NCI-H69 (cell line): ENCODE data around the gene FARP1.

Experiments used
- DNase-seq: peaks from one replicate; lab custom pipeline; 2025; lab: John Stamatoyannopoulos, UW

Gene FARP1

GRCh38 chr13:98203646-98204326 is 60.9 kb downstream of the FARP1 start:
- DNase-seq, result no peak

GRCh38 chr13:98204546-98204945 is 61.7 kb downstream of the FARP1 start:
- no peak for DNase-seq

DNA sequence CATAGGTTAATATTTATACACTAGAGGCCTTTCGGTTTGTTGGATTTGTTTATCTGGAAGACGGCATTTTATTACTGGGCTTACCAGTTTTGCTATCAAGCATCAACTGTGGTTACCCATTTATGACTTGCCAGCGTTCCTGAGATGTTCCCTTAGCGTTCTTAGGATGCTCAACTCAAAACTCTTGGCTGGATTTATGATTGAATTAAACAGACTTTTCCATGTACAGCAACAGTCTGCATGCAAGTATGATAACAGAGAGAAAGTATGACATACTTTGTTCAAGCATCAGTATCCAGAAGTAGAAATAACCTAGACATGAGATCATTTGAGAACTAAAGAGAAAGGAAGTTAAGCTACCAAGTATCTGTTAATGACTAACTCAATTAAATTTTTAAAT is 64.1 kb downstream of the FARP1 start:
- DNase-seq, result no peak

DNA sequence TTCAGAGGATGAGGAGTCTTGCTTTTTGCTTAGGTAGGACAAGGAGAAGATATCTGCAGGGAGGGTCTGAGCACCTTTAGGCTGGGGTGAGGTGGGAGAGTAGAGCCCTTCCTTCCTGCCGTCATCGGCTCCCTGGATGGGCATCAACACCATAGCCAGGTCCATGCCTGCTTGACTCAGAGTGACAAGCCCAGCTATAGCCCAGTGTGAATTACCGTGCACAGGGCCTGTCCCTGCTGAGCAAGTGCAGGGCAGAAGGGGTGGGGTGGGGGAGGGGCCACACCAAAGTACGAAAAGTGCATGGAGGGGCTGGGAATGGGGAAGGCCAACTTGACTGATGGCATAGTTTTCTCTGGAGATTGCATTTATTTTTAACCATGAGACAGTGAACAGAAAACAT is 64.5 kb downstream of the FARP1 start:
- no peak for DNase-seq

DNA sequence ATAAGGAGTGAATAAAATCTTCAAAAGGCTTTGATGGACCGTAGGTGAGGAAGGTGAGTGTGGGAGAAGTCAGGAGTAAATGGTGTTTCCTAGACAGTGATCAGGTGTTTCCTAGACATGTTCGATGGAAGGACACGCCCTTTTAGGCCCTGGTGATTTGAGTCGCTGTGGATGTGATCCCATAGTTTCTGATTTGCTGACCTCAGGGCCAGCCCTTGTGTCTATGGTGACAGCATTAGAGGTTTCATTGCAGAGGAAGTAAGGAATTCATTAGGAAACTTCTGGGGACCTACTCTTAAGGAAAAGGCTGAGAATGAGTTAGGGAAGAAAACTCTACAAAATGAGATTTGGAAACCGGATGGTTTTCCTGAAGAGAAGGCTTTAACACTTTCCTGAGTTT is 65.7 kb downstream of the FARP1 start:
- DNase-seq, result no peak

DNA sequence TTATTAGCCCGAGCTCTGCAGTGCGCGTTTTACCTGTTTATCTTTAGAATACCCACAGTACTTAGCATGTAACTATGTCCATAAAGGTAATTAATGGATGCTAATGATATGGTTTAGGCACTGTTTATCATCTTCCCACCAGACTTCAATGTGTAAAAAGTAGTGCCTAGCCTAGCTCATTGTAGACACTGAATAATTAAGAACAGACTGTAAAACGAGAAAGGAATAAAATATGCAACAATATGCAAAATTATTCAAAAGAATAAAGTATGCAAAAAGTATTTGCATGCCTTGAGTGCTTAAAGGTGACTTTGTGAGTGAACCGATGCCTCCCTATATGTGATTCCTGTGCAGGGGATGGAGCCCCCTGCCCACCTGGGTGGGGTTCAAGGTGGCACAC is 69.9 kb downstream of the FARP1 start:
- peak; percentile 23 for DNase-seq

GRCh38 chr13:98213354-98213753 is 70.5 kb downstream of the FARP1 start:
- no peak for DNase-seq

DNA sequence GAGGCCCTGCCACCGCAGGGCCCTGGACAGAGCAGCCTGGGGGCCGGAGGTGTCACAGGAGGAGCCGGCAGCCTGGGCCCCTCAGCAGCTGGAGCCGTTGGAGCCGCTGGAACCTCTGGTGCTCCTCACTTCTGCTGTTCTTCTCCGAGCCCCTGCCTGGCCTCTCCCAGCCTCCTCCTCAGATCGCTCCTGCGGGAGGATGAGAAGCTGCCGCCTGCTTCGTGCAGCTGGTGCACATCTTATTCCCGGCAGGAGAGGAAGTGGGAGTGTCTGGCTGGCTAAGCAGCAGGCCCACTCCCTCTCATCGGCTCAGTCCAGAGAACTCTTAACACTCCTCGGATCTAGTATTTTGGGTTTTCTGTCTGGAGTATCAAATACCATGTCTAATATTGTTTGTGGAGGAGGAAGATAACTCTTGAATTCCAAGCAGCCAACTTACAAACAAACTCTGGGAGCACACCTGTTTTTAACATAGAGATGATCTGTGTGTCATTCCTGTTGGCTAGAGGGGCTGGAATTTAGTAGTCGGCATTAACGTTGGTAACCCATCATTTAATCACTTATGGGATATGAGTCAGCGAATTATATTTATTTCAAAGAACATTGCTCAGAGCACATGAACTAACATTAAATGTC is 71.2 kb downstream of the FARP1 start:
- DNase-seq, result peak; percentile 63

DNA sequence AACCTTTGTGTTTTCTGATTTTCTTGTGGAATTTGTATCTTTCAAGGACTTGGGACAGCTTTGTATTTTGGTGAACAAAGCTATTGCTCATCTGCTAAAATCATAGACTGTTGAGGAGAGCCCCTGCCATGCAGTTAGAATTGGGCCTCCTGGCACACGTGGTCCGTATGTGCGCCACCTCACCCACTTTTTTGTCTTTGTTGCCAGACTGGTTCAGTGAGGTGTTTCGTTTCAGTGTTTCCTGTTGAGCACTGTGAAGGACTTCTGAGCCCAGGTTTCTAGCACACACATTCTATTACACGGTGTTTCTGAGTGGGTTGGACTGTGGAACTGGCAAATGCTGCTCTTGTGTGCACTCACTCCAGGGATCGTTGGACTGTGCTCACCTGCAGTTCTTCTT is 71.8 kb downstream of the FARP1 start:
- DNase-seq, result no peak

DNA sequence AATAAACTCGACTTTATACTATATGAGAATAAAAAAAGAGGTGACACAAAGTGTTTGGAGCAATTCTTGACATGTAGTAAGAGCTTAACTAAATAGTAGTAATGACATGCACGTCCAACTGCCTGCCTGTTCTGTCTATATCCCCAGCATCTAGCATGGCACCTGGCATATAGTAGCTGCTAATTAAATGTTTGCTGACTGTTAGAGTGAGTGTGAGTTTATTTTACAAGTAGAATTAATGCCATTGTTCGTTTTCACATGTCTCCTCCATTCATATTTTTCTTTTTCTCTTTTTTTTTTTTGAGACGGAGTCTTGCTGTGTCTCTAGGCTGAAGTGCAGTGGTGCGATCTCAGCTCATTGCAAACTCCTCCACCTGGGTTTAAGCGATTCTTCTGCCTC is 72.6 kb downstream of the FARP1 start:
- DNase-seq, result no peak

DNA sequence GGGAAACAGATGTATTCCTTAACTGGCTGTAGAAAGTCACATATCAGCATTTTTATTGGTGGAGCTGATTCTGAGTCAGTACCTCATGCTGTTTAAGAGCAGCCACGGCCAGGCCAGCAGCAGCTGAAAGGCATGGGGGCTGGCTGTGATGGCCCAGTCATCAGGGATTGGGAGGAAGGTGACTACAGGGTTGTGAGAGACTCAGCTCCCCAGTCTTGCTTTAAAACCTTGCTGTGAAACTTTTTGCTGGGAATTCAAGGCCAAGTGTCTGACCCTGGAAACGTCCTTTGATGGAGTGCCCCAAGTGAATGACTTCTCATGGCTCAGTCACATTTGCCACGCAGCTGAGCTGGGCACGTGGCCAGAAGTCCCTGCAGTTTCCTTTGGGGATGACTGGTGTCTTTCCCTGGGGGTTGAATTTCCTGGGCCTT is 73.3 kb downstream of the FARP1 start:
- peak; percentile 74 for DNase-seq

GRCh38 chr13:98216711-98217285 is 73.9 kb downstream of the FARP1 start:
- DNase-seq, result peak; percentile 90

DNA sequence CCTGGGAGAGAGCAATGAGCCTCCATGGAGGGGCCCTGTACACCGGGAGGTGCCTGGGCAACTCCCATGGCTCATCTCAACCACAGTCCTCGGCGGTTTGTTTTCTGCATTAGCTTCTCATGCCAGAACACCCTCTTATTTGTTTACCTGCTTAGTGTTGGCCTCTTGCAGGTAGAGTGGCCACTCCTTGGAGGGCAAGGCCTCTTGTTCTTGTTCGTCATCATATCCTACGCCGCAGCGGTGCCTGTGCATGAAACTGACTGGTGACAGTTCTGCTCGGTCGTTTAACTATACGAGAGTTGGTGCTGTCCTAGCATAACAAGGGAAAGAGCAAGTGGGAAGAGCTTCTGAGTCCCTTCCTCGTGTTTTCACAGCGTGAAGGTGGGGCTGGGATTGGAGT is 74.7 kb downstream of the FARP1 start:
- no peak for DNase-seq

DNA sequence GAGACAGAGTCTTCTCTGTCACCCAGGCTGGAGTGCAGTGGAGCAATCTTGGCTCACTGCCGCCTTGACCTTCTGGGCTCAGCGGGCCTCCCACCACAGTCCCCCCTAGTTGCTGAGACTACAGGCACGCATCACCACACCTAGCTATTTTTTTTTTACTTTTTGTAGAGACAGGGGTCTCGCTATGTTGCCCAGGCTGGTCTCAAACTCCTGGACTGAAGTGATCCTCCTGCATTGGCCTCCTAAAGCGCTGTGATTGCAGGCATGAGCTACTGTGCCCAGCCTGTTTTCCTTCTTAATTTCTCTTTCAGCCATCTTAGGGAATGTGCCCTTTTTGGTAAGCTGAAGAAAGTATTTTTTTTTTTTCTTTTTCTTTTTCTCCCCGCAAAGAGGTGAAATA is 76.8 kb downstream of the FARP1 start:
- no peak for DNase-seq

GRCh38 chr13:98220271-98220791 is 77.4 kb downstream of the FARP1 start:
- no peak for DNase-seq

- DNase-seq, result peak; percentile 23
These were observed 78.3 kb downstream of the FARP1 start for GRCh38 chr13:98221234-98221633.

- peak; percentile 37 for DNase-seq
These were observed 79.2 kb downstream of the FARP1 start for GRCh38 chr13:98222081-98222554.

- DNase-seq, result no peak
These were observed 79.9 kb downstream of the FARP1 start for GRCh38 chr13:98222816-98223215.

DNA sequence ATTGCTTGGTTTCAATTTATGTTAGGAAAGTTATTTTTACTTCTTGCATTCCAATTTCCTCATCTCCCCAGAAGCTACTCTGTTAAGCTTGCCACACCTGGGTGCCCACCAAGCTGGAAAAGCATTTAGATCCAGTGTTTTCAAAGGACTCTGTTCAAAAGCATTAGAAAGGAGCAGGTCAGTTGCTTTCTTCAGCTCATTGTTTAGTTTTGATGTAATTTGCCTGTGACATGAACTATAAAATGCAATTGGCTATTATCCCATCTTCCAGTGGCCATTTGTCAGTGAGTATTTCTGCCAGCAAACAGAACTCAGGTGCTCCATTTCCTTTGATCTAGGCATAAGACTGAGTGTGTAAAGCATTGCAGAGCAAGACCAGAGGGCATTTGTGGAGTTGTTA is 80.8 kb downstream of the FARP1 start:
- DNase-seq, result peak; percentile 63

- DNase-seq, result no peak
These were observed 81.7 kb downstream of the FARP1 start for GRCh38 chr13:98224557-98224956.

- DNase-seq, result no peak
These were observed 82.4 kb downstream of the FARP1 start for GRCh38 chr13:98225036-98225940.

- DNase-seq, result no peak
These were observed 83.6 kb downstream of the FARP1 start for GRCh38 chr13:98226496-98226895.
